Liver (tissue), 9 donors: ENCODE measurements around the gene NR5A2. TPM values are rescaled to one million over a fixed set of nuclear protein-coding genes. Genes with fewer than 3 reads are reported as not detected.

Experiments
- DNase-seq: peaks from one replicate; pipeline ENCODE4 v3.0.0-alpha.2; 2017; ENCODE audit warnings: low spot score
- H3K27ac ChIP-seq, 2 donors: one replicate each; pipeline ENCODE4 v1.7.0; 2013; ENCODE audit warnings: inconsistent platforms in 2 of 2, low read length in 2 of 2, control low read depth in 1 of 2, low read depth in 1 of 2, mild to moderate bottlenecking in 1 of 2
- H3K27me3 ChIP-seq, 4 donors: one replicate each; pipeline versions ENCODE4 v1.6.1 to v1.7.0; 2013; ENCODE audit warnings: low read length in 3 of 4, inconsistent platforms in 1 of 4, mild to moderate bottlenecking in 1 of 4, moderate library complexity in 1 of 4; ENCODE audit not compliant: control insufficient read depth in 4 of 4, insufficient read depth in 4 of 4
- H3K36me3 ChIP-seq, 4 donors: one replicate each; pipeline versions ENCODE4 v1.6.1 to v1.7.0; 2013; ENCODE audit warnings: low read length in 3 of 4, mild to moderate bottlenecking in 3 of 4, low read depth in 1 of 4, moderate library complexity in 1 of 4; ENCODE audit not compliant: control insufficient read depth in 4 of 4, insufficient read depth in 3 of 4
- H3K4me1 ChIP-seq, 4 donors: one replicate each; pipeline versions ENCODE4 v1.6.1 to v1.7.0; 2013; ENCODE audit warnings: low read length in 3 of 4, mild to moderate bottlenecking in 3 of 4, moderate library complexity in 1 of 4; ENCODE audit not compliant: control insufficient read depth in 4 of 4, insufficient read depth in 4 of 4
- H3K4me3 ChIP-seq, 3 donors: one replicate each; pipeline versions ENCODE4 v1.6.1 to v1.7.0; 2013; ENCODE audit warnings: low read length in 3 of 3, control low read depth in 1 of 3, low read depth in 1 of 3, mild to moderate bottlenecking in 1 of 3
- H3K9ac ChIP-seq, 2 donors: one replicate each; pipeline ENCODE4 v1.7.0; 2013; ENCODE audit warnings: low read length in 2 of 2, mild to moderate bottlenecking in 2 of 2, moderate library complexity in 2 of 2, control low read depth in 1 of 2, low read depth in 1 of 2
- H3K9me3 ChIP-seq, 4 donors: one replicate each; pipeline versions ENCODE4 v1.6.1 to v1.7.0; 2013; ENCODE audit warnings: low read length in 3 of 4; ENCODE audit not compliant: control insufficient read depth in 4 of 4
- ATF3 ChIP-seq: IDR thresholded peaks from 2 replicates; pipeline ENCODE4 v1.6.1; 2016; ENCODE audit warnings: antibody characterized with exemption
- CTCF ChIP-seq: fragments of 150-350 bp; IDR thresholded peaks from 2 replicates; pipeline ENCODE4 v1.5.1; 2017; ENCODE audit warnings: improper control_type of control experiment, low read depth, low read length; ENCODE audit not compliant: missing input control
- EGR1 ChIP-seq, 2 donors: IDR thresholded peaks; 2 replicates each; pipeline ENCODE4 v1.6.1; 2016 to 2018; ENCODE audit warnings: antibody characterized with exemption in 2 of 2, low read depth in 2 of 2
- FOXA1 ChIP-seq: IDR thresholded peaks from 2 replicates; pipeline ENCODE4 v1.6.1; 2016; ENCODE audit warnings: antibody characterized with exemption
- FOXA2 ChIP-seq: IDR thresholded peaks from 2 replicates; pipeline ENCODE4 v1.6.1; 2016; ENCODE audit warnings: antibody characterized with exemption
- GABPA ChIP-seq, 2 donors: IDR thresholded peaks in 1 of 2; conservative IDR thresholded peaks in 1 of 2; 2 replicates each; pipeline ENCODE4 v1.6.1; 2016; ENCODE audit warnings: antibody characterized with exemption in 2 of 2, mild to moderate bottlenecking in 1 of 2, moderate library complexity in 1 of 2
- HNF4A ChIP-seq, 2 donors: conservative IDR thresholded peaks; 2 replicates each; pipeline ENCODE4 v1.6.1; 2016; ENCODE audit warnings: antibody characterized with exemption in 2 of 2, mild to moderate bottlenecking in 2 of 2
- HNF4G ChIP-seq: IDR thresholded peaks from 2 replicates; pipeline ENCODE4 v1.6.1; 2016; ENCODE audit warnings: antibody characterized with exemption
- JUND ChIP-seq, 2 donors: IDR thresholded peaks; 2 replicates each; pipeline ENCODE4 v1.6.1; 2016; ENCODE audit warnings: antibody characterized with exemption in 2 of 2
- NR2F2 ChIP-seq: IDR thresholded peaks from 2 replicates; pipeline ENCODE4 v1.6.1; 2016; ENCODE audit warnings: antibody characterized with exemption
- RAD21 ChIP-seq, 2 donors: IDR thresholded peaks; 2 replicates each; pipeline ENCODE4 v1.6.1; 2016; ENCODE audit warnings: antibody characterized with exemption in 2 of 2, mild to moderate bottlenecking in 2 of 2
- SP1 ChIP-seq: IDR thresholded peaks from 2 replicates; pipeline ENCODE4 v1.6.1; 2018; ENCODE audit warnings: antibody characterized with exemption, mild to moderate bottlenecking
- TAF1 ChIP-seq: conservative IDR thresholded peaks from 2 replicates; pipeline ENCODE4 v1.6.1; 2016; ENCODE audit warnings: antibody characterized with exemption, mild to moderate bottlenecking
- ZBTB33 ChIP-seq: IDR thresholded peaks from 2 replicates; pipeline ENCODE4 v1.6.1; 2016; ENCODE audit warnings: antibody characterized with exemption
- whole genome bisulfite sequencing: extraction: QIAGEN DNeasy Blood & Tissue Kit; methylation state at CpG from one replicate; pipeline ENCODE4 v1.1.7; 2013; 5-methylcytosine and 5-hydroxymethylcytosine counted together
- polyA plus RNA-seq, 2 donors: library from polyadenylated mRNA; stranded (reverse) in 1 of 2; unstranded in 1 of 2; fragments of 200-250 nt in 1 of 2; fragments of >200 nt in 1 of 2; fragmentation: Nextera tagmentation in 1 of 2; extraction: Ambion mirVana in 1 of 2; gene quantifications; one replicate each; pipeline versions ENCODE4 v1.2.1 to v1.2.3, GENCODE V29; 2013 to 2015
- total RNA-seq, 2 donors: library from RNA; depleted of rRNA; stranded (reverse); fragments of >200 nt; gene quantifications; one replicate each; pipeline ENCODE4 v1.2.3, GENCODE V29; 2014
- donor health status: healthy.
- donor health status: healthy.
- donor health status: healthy.
- donor health status: healthy.
- donor health status: healthy.

The NR5A2 gene
- total and polyA plus RNA-seq, 4 donors, result 10.0 to 37.5 (median 21.1) TPM

- no peak for TF ChIP-seq ATF3
- no peak for TF ChIP-seq RAD21 (IDR thresholded peaks at IDR 0.05)
- Histone ChIP-seq H3K4me3 (no peak overlapping the region), H3K9me3 (no peaks in the 10 kb centered on the region), H3K4me1 (peaks cover 0 to 17% (median 8%) of the 10 kb centered on the region in 4 donors), H3K9ac (no peak overlapping the region), H3K27ac (no peak overlapping the region), H3K36me3 (peaks cover 0 to 12% (median 7%) of the 10 kb centered on the region in 4 donors), H3K27me3 (no peaks in the 10 kb centered on the region)
- 61% methylated on average over 1 of the region's 1 CpG for WGBS
- no peak for DNase-seq
These were observed 118.6 kb downstream of the NR5A2 start for GRCh38 chr1:200146100-200146499.

- WGBS, result 97% methylated on average over 13 of the region's 13 CpGs
- Histone ChIP-seq H3K9me3 (no peaks in the 10 kb centered on the region), H3K4me1 (peaks cover 0 to 17% (median 8%) of the 10 kb centered on the region in 4 donors), H3K27ac (no peak overlapping the region), H3K4me3 (no peak overlapping the region), H3K27me3 (no peaks in the 10 kb centered on the region), H3K9ac (no peak overlapping the region), H3K36me3 (peaks cover 0 to 12% (median 7%) of the 10 kb centered on the region in 4 donors)
- no peak for TF ChIP-seq FOXA1
- TF ChIP-seq JUND (IDR thresholded peaks at IDR 0.05), result no peak
- DNase-seq, result no peak
These were observed 119.6 kb downstream of the NR5A2 start for GRCh38 chr1:200147094-200147493.

GRCh38 chr1:200147742-200148141, 120.2 kb downstream of the NR5A2 start:
- H3K27me3 ChIP-seq, result no peaks in the 10 kb centered on the region
- TF ChIP-seq HNF4A (conservative IDR thresholded peaks at IDR 0.05) (no peak), SP1 (no peak), NR2F2 (no peak), ZBTB33 (no peak)
- no peaks in the 10 kb centered on the region for H3K9me3 ChIP-seq
- 99% methylated on average over 40 of the region's 40 CpGs for WGBS
- H3K36me3 ChIP-seq, result peaks cover 0 to 12% (median 7%) of the 10 kb centered on the region in 4 donors
- no peak overlapping the region for H3K9ac ChIP-seq
- H3K4me1 ChIP-seq, result peaks cover 0 to 17% (median 8%) of the 10 kb centered on the region in 4 donors
- no peak overlapping the region for H3K4me3 ChIP-seq
- H3K27ac ChIP-seq, result no peak overlapping the region
- no peak for DNase-seq

GRCh38 chr1:200150006-200150405, 122.5 kb downstream of the NR5A2 start:
- H3K36me3 ChIP-seq, result peaks cover 0 to 12% (median 8%) of the 10 kb centered on the region in 4 donors
- no peak overlapping the region for H3K4me3 ChIP-seq
- no peaks in the 10 kb centered on the region for H3K9me3 ChIP-seq
- TF ChIP-seq GABPA (IDR thresholded peaks at IDR 0.05 in 1 of 2, conservative IDR thresholded peaks at IDR 0.05 in 1 of 2), result no peak
- TF ChIP-seq FOXA2, result no peak
- TF ChIP-seq SP1, result no peak
- no peak for TF ChIP-seq RAD21 (IDR thresholded peaks at IDR 0.05)
- TF ChIP-seq TAF1, result no peak
- TF ChIP-seq EGR1 (IDR thresholded peaks at IDR 0.05; ENCODE audit: low read depth in 2 of 2), result no peak
- TF ChIP-seq CTCF, result no peak
- no peak for TF ChIP-seq ATF3
- no peak for TF ChIP-seq HNF4G
- no peak for TF ChIP-seq HNF4A (conservative IDR thresholded peaks at IDR 0.05)
- no peak for TF ChIP-seq JUND (IDR thresholded peaks at IDR 0.05)
- DNase-seq, result no peak
- peaks cover 0 to 17% (median 8%) of the 10 kb centered on the region in 4 donors for H3K4me1 ChIP-seq
- H3K27ac ChIP-seq, result no peak overlapping the region
- H3K27me3 ChIP-seq, result no peaks in the 10 kb centered on the region
- H3K9ac ChIP-seq, result no peak overlapping the region
